SK-N-MC (cell line): Measurements from ENCODE around the gene ANKFY1.

Source experiments
- DNase-seq: peaks from one replicate; pipeline ENCODE4 v3.0.0-alpha.2; 2011; ENCODE audit warnings: low read depth, low spot score
- H3K27ac ChIP-seq: fragments of 200-600 bp; sonication (generic); 2 replicates; pipeline ENCODE4 v1.5.1; 2016; ENCODE audit warnings: mixed run types
- H3K36me3 ChIP-seq: fragments of 200-600 bp; sonication (generic); 2 replicates; pipeline ENCODE4 v1.6.1; 2017; ENCODE audit warnings: antibody characterized with exemption, low read length, mixed read lengths; ENCODE audit not compliant: insufficient read depth
- H3K4me3 ChIP-seq: fragments of 200-600 bp; sonication (generic); 2 replicates; pipeline ENCODE4 v1.5.1; 2016
- H3K9ac ChIP-seq: fragments of 200-600 bp; sonication (generic); 2 replicates; pipeline ENCODE4 v1.8.0; 2017; ENCODE audit warnings: mixed run types, mixed read lengths; ENCODE audit not compliant: insufficient read length
- H3K9me3 ChIP-seq: fragments of 200-600 bp; sonication (generic); 2 replicates; pipeline ENCODE4 v1.6.1; 2017; ENCODE audit warnings: low read depth, mild to moderate bottlenecking, antibody characterized with exemption, low read length, moderate library complexity, mixed read lengths
- EZH2 ChIP-seq: fragments of 200-600 bp; sonication (generic); IDR thresholded peaks from one replicate; pipeline ENCODE4 v1.6.1; 2017; ENCODE audit warnings: antibody characterized with exemption
- FOXP2 ChIP-seq: optimal IDR thresholded peaks from 2 replicates; pipeline ENCODE3; 2011; ENCODE audit warnings: mild to moderate bottlenecking, moderate library complexity; ENCODE audit not compliant: insufficient read depth; ENCODE audit errors: extremely low read length, control extremely low read depth
- POLR2AphosphoS5 ChIP-seq: IDR thresholded peaks from 2 replicates; pipeline ENCODE4 v1.6.1; 2012; ENCODE audit warnings: mild to moderate bottlenecking, low read depth, low read length, borderline replicate concordance

ANKFY1 gene

GRCh38 chr17:4249452-4250029 lies 14.2 kb downstream of the ANKFY1 start:
- DNase-seq: no peak
- H3K9ac ChIP-seq: no peak overlapping the region
- H3K9me3 ChIP-seq: no peaks in the 10 kb centered on the region
- no peak overlapping the region for H3K4me3 ChIP-seq
- peaks cover 12% of the 10 kb centered on the region for H3K36me3 ChIP-seq
- no peak overlapping the region for H3K27ac ChIP-seq
- TF ChIP-seq EZH2: no peak
- TF ChIP-seq POLR2AphosphoS5: no peak

- H3K9ac ChIP-seq: no peak overlapping the region
- TF ChIP-seq EZH2 (no peak), POLR2AphosphoS5 (no peak), FOXP2 (no peak)
- H3K27ac ChIP-seq: no peak overlapping the region
- H3K9me3 ChIP-seq: no peaks in the 10 kb centered on the region
- DNase-seq: no peak
- no peak overlapping the region for H3K4me3 ChIP-seq
- H3K36me3 ChIP-seq: peaks cover 12% of the 10 kb centered on the region
Observed at GRCh38 chr17:4248504-4249277, 15.1 kb downstream of the ANKFY1 start.

DNA sequence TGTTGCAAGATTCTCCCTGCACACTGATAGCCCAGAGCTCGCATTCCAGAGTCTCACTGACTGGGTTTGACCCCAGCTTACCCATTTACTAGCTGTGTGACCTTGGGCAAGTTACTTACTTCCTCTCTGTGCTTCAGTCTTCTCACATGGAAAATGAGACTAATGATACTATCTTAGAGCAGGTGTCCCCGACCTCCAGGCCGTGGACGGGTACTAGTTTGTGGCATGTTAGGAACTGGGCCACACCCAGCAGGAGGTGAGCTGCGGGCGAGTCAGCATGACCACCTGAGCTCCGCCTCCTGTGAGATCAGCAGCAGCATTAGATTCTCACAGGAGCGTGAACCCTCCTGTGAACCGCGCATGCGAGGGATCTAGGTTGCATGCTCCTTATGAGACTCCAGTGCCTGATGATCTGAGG lies 15.8 kb downstream of the ANKFY1 start:
- H3K9me3 ChIP-seq: no peaks in the 10 kb centered on the region
- H3K4me3 ChIP-seq: no peak overlapping the region
- no peak overlapping the region for H3K27ac ChIP-seq
- TF ChIP-seq EZH2 (no peak), POLR2AphosphoS5 (no peak), FOXP2 (no peak)
- H3K36me3 ChIP-seq: peaks cover 9% of the 10 kb centered on the region
- no peak overlapping the region for H3K9ac ChIP-seq
- no peak for DNase-seq

DNA sequence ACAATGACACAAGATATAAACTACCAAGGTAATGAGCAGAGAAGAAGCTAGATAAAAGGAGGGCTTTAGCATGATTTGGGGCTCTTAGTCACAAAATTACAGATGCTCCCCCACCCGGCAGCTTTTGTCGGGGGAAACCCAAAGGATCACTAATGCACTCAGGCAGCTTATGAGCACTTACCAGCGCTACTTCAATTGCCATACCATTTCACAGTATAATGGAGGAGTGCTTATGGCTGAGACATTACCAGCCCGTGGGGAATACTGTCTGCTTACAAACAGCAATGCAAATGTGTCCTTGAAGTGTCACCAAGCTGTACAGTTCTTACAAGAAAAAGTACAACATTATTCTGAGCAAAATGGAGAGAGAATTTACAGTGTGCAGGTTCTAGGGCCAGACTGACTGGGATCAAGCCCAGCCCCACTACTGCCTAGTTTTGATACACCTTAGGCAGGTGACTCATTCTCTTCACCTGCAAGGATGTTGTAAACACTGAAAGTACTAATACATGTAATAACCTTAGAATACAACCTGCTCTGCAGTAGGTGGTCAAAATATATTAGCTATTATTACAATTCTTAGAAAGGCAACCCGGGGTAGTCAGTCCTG lies 16.3 kb downstream of the ANKFY1 start:
- Histone ChIP-seq H3K9me3 (no peaks in the 10 kb centered on the region), H3K36me3 (peaks cover 9% of the 10 kb centered on the region), H3K9ac (no peak overlapping the region), H3K27ac (no peak overlapping the region), H3K4me3 (no peak overlapping the region)
- TF ChIP-seq POLR2AphosphoS5: no peak
- no peak for TF ChIP-seq EZH2
- no peak for TF ChIP-seq FOXP2
- no peak for DNase-seq

DNA sequence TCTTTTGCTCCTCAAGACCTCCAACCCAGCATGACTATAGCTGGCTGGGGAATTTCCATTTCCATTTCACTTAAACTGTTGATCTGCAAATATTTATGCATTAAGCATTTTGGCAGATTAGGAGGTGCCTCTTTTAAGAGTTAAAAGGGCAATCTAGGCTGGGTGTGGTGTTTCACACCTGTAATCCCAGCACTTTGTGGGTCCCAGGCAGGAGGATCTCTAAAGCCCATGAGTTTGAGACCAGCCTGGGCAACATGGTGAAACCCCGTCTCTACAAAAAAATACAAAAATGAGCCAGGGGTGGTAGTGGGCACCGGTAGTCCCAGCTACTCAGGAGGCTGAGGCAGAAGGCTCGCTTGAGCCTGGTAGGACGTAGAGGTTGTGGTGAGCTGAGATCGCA lies 17.1 kb downstream of the ANKFY1 start:
- H3K4me3 ChIP-seq: no peak overlapping the region
- no peaks in the 10 kb centered on the region for H3K9me3 ChIP-seq
- no peak for DNase-seq
- peaks cover 17% of the 10 kb centered on the region for H3K36me3 ChIP-seq
- no peak overlapping the region for H3K27ac ChIP-seq
- TF ChIP-seq FOXP2: no peak
- TF ChIP-seq POLR2AphosphoS5: no peak
- no peak for TF ChIP-seq EZH2
- no peak overlapping the region for H3K9ac ChIP-seq

- no peak for DNase-seq
- TF ChIP-seq EZH2 (no peak), FOXP2 (no peak), POLR2AphosphoS5 (no peak)
- H3K36me3 ChIP-seq: peaks cover 36% of the 10 kb centered on the region
Observed at GRCh38 chr17:4241535-4241934, 22.2 kb downstream of the ANKFY1 start.

GRCh38 chr17:4236456-4236855 lies 27.3 kb downstream of the ANKFY1 start:
- TF ChIP-seq EZH2 (no peak), FOXP2 (no peak), POLR2AphosphoS5 (no peak)
- no peak overlapping the region for H3K9ac ChIP-seq
- no peak overlapping the region for H3K4me3 ChIP-seq
- no peak overlapping the region for H3K27ac ChIP-seq
- DNase-seq: no peak
- H3K9me3 ChIP-seq: no peaks in the 10 kb centered on the region
- H3K36me3 ChIP-seq: peaks cover 67% of the 10 kb centered on the region

More at GRCh38 chr17:4241535-4241934, 22.2 kb downstream of the ANKFY1 start:
- Histone ChIP-seq H3K9ac (no peak overlapping the region), H3K4me3 (no peak overlapping the region), H3K9me3 (no peaks in the 10 kb centered on the region), H3K27ac (no peak overlapping the region)

DNA sequence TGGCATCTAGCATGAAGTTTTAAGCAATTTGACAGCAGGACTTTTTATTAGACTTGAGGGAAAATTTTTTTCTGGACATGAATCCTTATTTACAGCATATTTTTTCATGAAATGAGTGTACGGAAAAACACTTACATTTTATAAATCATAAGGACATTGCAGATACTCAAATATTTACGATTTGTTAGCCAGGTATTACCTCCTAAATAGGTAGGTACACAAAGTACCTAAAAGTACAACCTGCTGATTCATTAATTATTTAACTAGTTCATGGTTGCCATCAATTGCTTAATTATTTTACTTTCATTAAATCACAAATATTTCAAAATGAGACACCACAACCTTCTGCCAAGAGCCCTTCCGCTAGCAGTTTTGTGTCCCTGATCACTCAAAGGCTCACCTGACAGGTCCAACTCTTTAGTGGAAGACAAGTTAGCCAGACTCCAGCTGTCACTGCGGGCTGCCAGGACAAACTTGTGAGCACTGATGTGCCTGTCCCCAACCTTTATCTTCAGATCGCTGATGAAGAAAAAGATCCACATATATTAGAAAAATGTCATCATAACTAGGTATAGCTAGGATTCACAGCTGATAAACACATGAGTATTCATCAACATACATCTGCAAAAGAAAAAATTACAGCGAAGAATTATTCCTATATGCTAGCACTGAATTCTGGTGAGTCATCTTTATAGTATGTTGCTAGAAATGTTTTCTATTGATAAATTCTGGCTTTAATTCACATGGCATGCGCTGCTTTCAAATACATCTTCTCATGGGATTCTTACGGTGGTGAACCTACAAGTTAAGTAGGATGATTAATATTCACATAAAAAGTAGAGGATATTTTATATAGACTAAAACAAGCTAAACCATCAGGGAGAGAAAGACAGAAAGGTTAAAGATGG lies 28.2 kb downstream of the ANKFY1 start:
- peaks cover 69% of the 10 kb centered on the region for H3K36me3 ChIP-seq
- no peak for DNase-seq
- H3K4me3 ChIP-seq: no peak overlapping the region
- no peak overlapping the region for H3K27ac ChIP-seq
- TF ChIP-seq EZH2 (no peak), FOXP2 (no peak), POLR2AphosphoS5 (no peak)
- no peaks in the 10 kb centered on the region for H3K9me3 ChIP-seq
- no peak overlapping the region for H3K9ac ChIP-seq
